Uterus (tissue), 4 donors: ENCODE measurements around the gene SMAD6. TPM values are rescaled to one million over a fixed set of nuclear protein-coding genes. Genes with fewer than 3 reads are reported as not detected.

Experiments
- DNase-seq, 2 donors: peaks; one replicate each; pipeline ENCODE4 v3.0.0-alpha.2; 2019 to 2020
- H3K27ac ChIP-seq, 2 donors: fragments of 200-600 bp; sonication (generic); 1 replicate in 1 of 2; 2 replicates in 1 of 2; pipeline ENCODE4 v1.5.1; 2016 to 2018
- H3K27me3 ChIP-seq, 2 donors: fragments of 200-600 bp; sonication (generic); one replicate each; pipeline ENCODE4 v1.5.1; 2018 to 2019; ENCODE audit warnings: control low read depth in 1 of 2
- H3K36me3 ChIP-seq, 2 donors: fragments of 200-600 bp; sonication (generic); one replicate each; pipeline ENCODE4 v1.5.1; 2019; ENCODE audit warnings: control low read depth in 1 of 2
- H3K4me1 ChIP-seq, 2 donors: fragments of 200-600 bp; sonication (generic); one replicate each; pipeline ENCODE4 v1.5.1; 2018 to 2019; ENCODE audit warnings: control low read depth in 1 of 2
- H3K4me3 ChIP-seq, 2 donors: fragments of 200-600 bp; sonication (generic); 1 replicate in 1 of 2; 2 replicates in 1 of 2; pipeline ENCODE4 v1.5.1; 2018 to 2019; ENCODE audit warnings: mild to moderate bottlenecking in 1 of 2
- H3K9me3 ChIP-seq, 2 donors: fragments of 200-600 bp; sonication (generic); one replicate each; pipeline ENCODE4 v1.5.1; 2019; ENCODE audit warnings: control low read depth in 1 of 2
- CTCF ChIP-seq, 4 experiments: fragments of 200-600 bp in 2 of 4; fragments of 450-650 bp in 2 of 4; sonication (generic) in 2 of 4; IDR thresholded peaks; one replicate each; pipeline ENCODE4 v1.5.1; 2016 to 2019; ENCODE audit warnings: antibody characterized with exemption in 4 of 4, mild to moderate bottlenecking in 2 of 4, moderate library complexity in 1 of 4
- POLR2A ChIP-seq, 2 donors: fragments of 450-650 bp; IDR thresholded peaks; one replicate each; pipeline ENCODE4 v1.6.1; 2016; ENCODE audit warnings: antibody characterized with exemption in 2 of 2, mild to moderate bottlenecking in 1 of 2, moderate library complexity in 1 of 2
- intact Hi-C: fragments of 100-400 bp; cut with DNase I; formaldehyde crosslinking; loops from one replicate; pipeline ENCODE4 v1.15.1; 2023; ENCODE audit warnings: low total_unique reads
- total RNA-seq, 4 donors: library from RNA; depleted of rRNA in 3 of 4; stranded (reverse); fragments of >200 nt in 3 of 4; gene quantifications; one replicate each; pipeline versions ENCODE4 v1.1.0 to v1.2.4, GENCODE V29; 2014 to 2023
- donor health status: DM: yes; HTN: yes; CAD: no.

The SMAD6 gene
- total RNA-seq, 4 donors from 2014 or later, result 9.4 to 30.1 (median 19.1) TPM

- Histone ChIP-seq H3K27me3 (no peaks in the 10 kb centered on the region), H3K36me3 (no peaks in the 10 kb centered on the region), H3K4me1 (no peaks in the 10 kb centered on the region), H3K27ac (no peak overlapping the region), H3K4me3 (no peak overlapping the region), H3K9me3 (no peaks in the 10 kb centered on the region)
- intact Hi-C loops, result no loop called here
- no peak for DNase-seq
- TF ChIP-seq CTCF (IDR thresholded peaks at IDR 0.05) (no peak), POLR2A (IDR thresholded peaks at IDR 0.05) (no peak)
Measured at GRCh38 chr15:66822114-66822513, 120.1 kb downstream of the SMAD6 start.

GRCh38 chr15:66822576-66822975 lies 120.5 kb downstream of the SMAD6 start:
- no peak for DNase-seq
- Histone ChIP-seq H3K9me3 (no peaks in the 10 kb centered on the region), H3K27me3 (no peaks in the 10 kb centered on the region), H3K4me3 (no peak overlapping the region), H3K36me3 (no peaks in the 10 kb centered on the region), H3K27ac (no peak overlapping the region), H3K4me1 (no peaks in the 10 kb centered on the region)
- intact Hi-C loops, result no loop called here
- no peak for TF ChIP-seq CTCF (IDR thresholded peaks at IDR 0.05)

- no peaks in the 10 kb centered on the region for H3K4me1 ChIP-seq
- no peaks in the 10 kb centered on the region for H3K36me3 ChIP-seq
- no peaks in the 10 kb centered on the region for H3K9me3 ChIP-seq
- H3K27me3 ChIP-seq, result no peaks in the 10 kb centered on the region
- no peak overlapping the region for H3K27ac ChIP-seq
- DNase-seq, result no peak
- intact Hi-C loops, result no loop called here
- H3K4me3 ChIP-seq, result no peak overlapping the region
- TF ChIP-seq POLR2A (IDR thresholded peaks at IDR 0.05) (no peak), CTCF (IDR thresholded peaks at IDR 0.05) (no peak)
Measured at GRCh38 chr15:66823601-66824000, 121.6 kb downstream of the SMAD6 start.

- no peaks in the 10 kb centered on the region for H3K4me1 ChIP-seq
- no peaks in the 10 kb centered on the region for H3K36me3 ChIP-seq
- H3K4me3 ChIP-seq, result no peak overlapping the region
- no peak overlapping the region for H3K27ac ChIP-seq
- no peaks in the 10 kb centered on the region for H3K27me3 ChIP-seq
- no peaks in the 10 kb centered on the region for H3K9me3 ChIP-seq
- intact Hi-C loops, result no loop called here
- no peak for DNase-seq
- no peak for TF ChIP-seq CTCF (IDR thresholded peaks at IDR 0.05)
Measured at GRCh38 chr15:66824424-66824823, 122.4 kb downstream of the SMAD6 start.

- Histone ChIP-seq H3K27me3 (no peaks in the 10 kb centered on the region), H3K4me1 (no peaks in the 10 kb centered on the region), H3K9me3 (no peaks in the 10 kb centered on the region), H3K36me3 (no peaks in the 10 kb centered on the region), H3K4me3 (no peak overlapping the region), H3K27ac (no peak overlapping the region)
- TF ChIP-seq CTCF (IDR thresholded peaks at IDR 0.05), result no peak
- no peak for TF ChIP-seq POLR2A (IDR thresholded peaks at IDR 0.05)
- no peak for DNase-seq
- intact Hi-C loops, result no loop called here
Measured at GRCh38 chr15:66825139-66825538, 123.1 kb downstream of the SMAD6 start.
